ENCODE results near the gene C1orf53.

C1orf53 gene

DNA sequence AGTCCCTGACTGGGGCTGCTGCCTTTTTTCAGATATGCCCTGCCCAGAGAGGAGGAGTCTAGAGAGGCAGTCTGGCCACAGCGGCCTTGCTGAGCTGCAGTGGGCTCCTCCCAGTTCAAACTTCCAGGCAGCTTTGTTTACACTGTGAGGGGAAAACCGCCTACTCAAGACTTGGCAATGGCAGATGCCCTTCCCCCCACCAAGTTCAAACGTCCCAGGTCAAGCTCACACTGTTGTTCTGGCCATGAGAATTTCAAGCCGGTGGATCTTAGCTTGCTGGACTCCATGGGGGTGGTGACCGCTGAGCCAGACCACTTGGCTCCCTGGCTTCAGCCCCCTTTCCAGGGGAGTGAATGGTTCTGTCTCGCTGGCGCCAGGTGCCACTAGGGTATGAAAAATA lies 18.3 kb upstream of the C1orf53 start:
- Histone ChIP-seq H2AFZ (ENCODE audit: low read depth, low read length) (no peak overlapping the region), H3K79me2 (ENCODE audit: insufficient read depth, low read length) (no peaks in the 10 kb centered on the region), H3K4me1 (ENCODE audit: insufficient read depth, low read length) (no peaks in the 10 kb centered on the region), H3K4me2 (ENCODE audit: insufficient read depth, low read length) (no peak overlapping the region), H3K9ac (ENCODE audit: low read depth, low read length) (no peak overlapping the region), H3K9me3 (ENCODE audit: insufficient read depth, low read length, severe bottlenecking) (no peaks in the 10 kb centered on the region), H3K4me3 (ENCODE audit: low read depth in 1 of 2, low read length in 2 of 2) (no peak overlapping the region), H3K27me3 (ENCODE audit: insufficient read depth, low read length, poor library complexity) (no peaks in the 10 kb centered on the region), H4K20me1 (ENCODE audit: insufficient read depth, low read length) (no peaks in the 10 kb centered on the region), H3K36me3 (ENCODE audit: insufficient read depth, low read length) (no peaks in the 10 kb centered on the region), H3K27ac (ENCODE audit: low read length) (no peak overlapping the region)
- TF ChIP-seq, protein P1, sequence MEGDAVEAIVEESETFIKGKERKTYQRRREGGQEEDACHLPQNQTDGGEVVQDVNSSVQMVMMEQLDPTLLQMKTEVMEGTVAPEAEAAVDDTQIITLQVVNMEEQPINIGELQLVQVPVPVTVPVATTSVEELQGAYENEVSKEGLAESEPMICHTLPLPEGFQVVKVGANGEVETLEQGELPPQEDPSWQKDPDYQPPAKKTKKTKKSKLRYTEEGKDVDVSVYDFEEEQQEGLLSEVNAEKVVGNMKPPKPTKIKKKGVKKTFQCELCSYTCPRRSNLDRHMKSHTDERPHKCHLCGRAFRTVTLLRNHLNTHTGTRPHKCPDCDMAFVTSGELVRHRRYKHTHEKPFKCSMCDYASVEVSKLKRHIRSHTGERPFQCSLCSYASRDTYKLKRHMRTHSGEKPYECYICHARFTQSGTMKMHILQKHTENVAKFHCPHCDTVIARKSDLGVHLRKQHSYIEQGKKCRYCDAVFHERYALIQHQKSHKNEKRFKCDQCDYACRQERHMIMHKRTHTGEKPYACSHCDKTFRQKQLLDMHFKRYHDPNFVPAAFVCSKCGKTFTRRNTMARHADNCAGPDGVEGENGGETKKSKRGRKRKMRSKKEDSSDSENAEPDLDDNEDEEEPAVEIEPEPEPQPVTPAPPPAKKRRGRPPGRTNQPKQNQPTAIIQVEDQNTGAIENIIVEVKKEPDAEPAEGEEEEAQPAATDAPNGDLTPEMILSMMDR (IDR thresholded peaks at IDR 0.05; ENCODE audit: borderline replicate concordance, extremely low read depth, low read length, poor library complexity, severe bottlenecking) = no peak
- no peak for TF ChIP-seq EZH2 (IDR thresholded peaks at IDR 0.05; ENCODE audit: borderline replicate concordance, low read depth, low read length, severe bottlenecking)
- DNase-seq (no peak), ATAC-seq (ENCODE audit: insufficient read depth, low read depth) (no peak)

DNA sequence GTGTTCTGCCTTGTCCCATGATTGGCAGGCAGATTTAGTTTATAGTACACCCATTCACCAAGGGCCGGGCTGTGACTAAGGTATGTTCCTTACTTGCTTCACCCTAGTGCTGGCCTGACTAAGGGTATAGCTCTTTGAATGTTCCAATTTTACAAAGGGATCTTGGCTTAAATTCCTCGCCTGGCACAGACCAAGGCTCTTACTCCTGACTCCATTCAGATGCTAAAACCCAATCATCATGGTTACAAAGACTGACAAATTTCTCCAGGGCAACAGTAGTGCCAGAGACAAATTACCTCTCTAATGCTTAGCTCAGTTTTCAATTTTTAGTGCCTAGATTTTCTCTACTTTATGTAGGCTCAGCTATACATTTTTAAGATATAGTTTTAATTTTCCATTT lies 11.5 kb upstream of the C1orf53 start:
- ATAC-seq (ENCODE audit: insufficient read depth, low read depth) = no peak
- DNase-seq = no peak
- TF ChIP-seq, protein P1 (IDR thresholded peaks at IDR 0.05; ENCODE audit: borderline replicate concordance, extremely low read depth, low read length, poor library complexity, severe bottlenecking) = no peak
- TF ChIP-seq EZH2 (IDR thresholded peaks at IDR 0.05; ENCODE audit: borderline replicate concordance, low read depth, low read length, severe bottlenecking) = no peak
- no peaks in the 10 kb centered on the region for H3K4me1 ChIP-seq (ENCODE audit: insufficient read depth, low read length)
- no peaks in the 10 kb centered on the region for H3K9me3 ChIP-seq (ENCODE audit: insufficient read depth, low read length, severe bottlenecking)
- H3K79me2 ChIP-seq (ENCODE audit: insufficient read depth, low read length) = no peaks in the 10 kb centered on the region
- H3K27ac ChIP-seq (ENCODE audit: low read length) = no peak overlapping the region
- H3K4me3 ChIP-seq (ENCODE audit: low read depth in 1 of 2, low read length in 2 of 2) = no peak overlapping the region
- H3K36me3 ChIP-seq (ENCODE audit: insufficient read depth, low read length) = no peaks in the 10 kb centered on the region
- no peak overlapping the region for H3K9ac ChIP-seq (ENCODE audit: low read depth, low read length)
- no peaks in the 10 kb centered on the region for H4K20me1 ChIP-seq (ENCODE audit: insufficient read depth, low read length)
- no peaks in the 10 kb centered on the region for H3K27me3 ChIP-seq (ENCODE audit: insufficient read depth, low read length, poor library complexity)
- H2AFZ ChIP-seq (ENCODE audit: low read depth, low read length) = no peak overlapping the region
- H3K4me2 ChIP-seq (ENCODE audit: insufficient read depth, low read length) = no peak overlapping the region

DNA sequence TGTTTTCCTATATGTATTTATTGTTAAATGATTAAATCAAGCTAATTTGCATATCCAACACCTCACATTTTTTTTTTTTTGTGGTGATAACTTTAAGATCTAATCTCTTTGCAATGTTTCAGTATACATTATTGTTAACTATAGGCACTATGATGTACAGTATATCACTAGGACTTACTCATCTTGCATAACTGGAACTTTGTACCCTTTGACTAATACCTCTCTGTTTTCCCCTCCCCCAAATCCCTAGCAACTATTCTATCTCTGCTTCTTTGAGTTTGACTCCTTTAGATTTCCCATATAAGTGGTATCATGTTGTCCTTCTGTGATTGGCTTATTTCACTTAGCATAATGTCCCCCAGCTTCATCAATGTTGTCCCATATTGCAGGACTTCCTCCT lies 9.7 kb upstream of the C1orf53 start:
- no peak overlapping the region for H2AFZ ChIP-seq (ENCODE audit: low read depth, low read length)
- DNase-seq = no peak
- no peak for TF ChIP-seq EZH2 (IDR thresholded peaks at IDR 0.05; ENCODE audit: borderline replicate concordance, low read depth, low read length, severe bottlenecking)
- TF ChIP-seq, protein P1 (IDR thresholded peaks at IDR 0.05; ENCODE audit: borderline replicate concordance, extremely low read depth, low read length, poor library complexity, severe bottlenecking) = no peak
- H3K9ac ChIP-seq (ENCODE audit: low read depth, low read length) = no peak overlapping the region
- no peaks in the 10 kb centered on the region for H4K20me1 ChIP-seq (ENCODE audit: insufficient read depth, low read length)
- no peaks in the 10 kb centered on the region for H3K27me3 ChIP-seq (ENCODE audit: insufficient read depth, low read length, poor library complexity)
- ATAC-seq (ENCODE audit: insufficient read depth, low read depth) = no peak
- H3K36me3 ChIP-seq (ENCODE audit: insufficient read depth, low read length) = no peaks in the 10 kb centered on the region
- no peak overlapping the region for H3K27ac ChIP-seq (ENCODE audit: low read length)
- H3K4me3 ChIP-seq (ENCODE audit: low read depth in 1 of 2, low read length in 2 of 2) = no peak overlapping the region
- H3K4me1 ChIP-seq (ENCODE audit: insufficient read depth, low read length) = no peaks in the 10 kb centered on the region
- H3K9me3 ChIP-seq (ENCODE audit: insufficient read depth, low read length, severe bottlenecking) = no peaks in the 10 kb centered on the region
- no peak overlapping the region for H3K4me2 ChIP-seq (ENCODE audit: insufficient read depth, low read length)
- no peaks in the 10 kb centered on the region for H3K79me2 ChIP-seq (ENCODE audit: insufficient read depth, low read length)

DNA sequence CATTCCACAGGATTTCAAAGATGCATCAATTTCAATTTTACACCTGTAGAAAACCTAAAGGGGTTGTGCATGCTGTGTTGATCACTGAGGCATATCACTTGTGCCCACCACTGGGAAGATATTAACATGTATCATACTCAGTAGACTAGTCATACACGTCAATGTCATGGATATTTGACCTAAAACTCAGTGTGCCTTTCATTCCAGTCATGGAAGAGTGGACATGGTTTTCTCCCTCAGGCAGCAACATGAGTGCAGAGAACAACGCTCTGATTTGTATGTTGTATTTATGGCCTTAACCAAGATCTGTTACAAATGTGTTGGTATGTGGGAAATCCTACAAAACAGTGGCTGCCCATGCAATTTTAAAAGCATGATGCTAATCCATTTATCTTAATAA lies 6.1 kb upstream of the C1orf53 start:
- no peak for ATAC-seq (ENCODE audit: insufficient read depth, low read depth)
- no peak for DNase-seq
- Histone ChIP-seq H3K4me2 (ENCODE audit: insufficient read depth, low read length) (no peak overlapping the region), H3K9me3 (ENCODE audit: insufficient read depth, low read length, severe bottlenecking) (no peaks in the 10 kb centered on the region), H3K79me2 (ENCODE audit: insufficient read depth, low read length) (no peaks in the 10 kb centered on the region), H3K9ac (ENCODE audit: low read depth, low read length) (no peak overlapping the region), H3K36me3 (ENCODE audit: insufficient read depth, low read length) (no peaks in the 10 kb centered on the region), H2AFZ (ENCODE audit: low read depth, low read length) (no peak overlapping the region), H3K27me3 (ENCODE audit: insufficient read depth, low read length, poor library complexity) (no peaks in the 10 kb centered on the region), H3K4me3 (ENCODE audit: low read depth in 1 of 2, low read length in 2 of 2) (no peak overlapping the region), H3K27ac (ENCODE audit: low read length) (no peak overlapping the region), H4K20me1 (ENCODE audit: insufficient read depth, low read length) (no peaks in the 10 kb centered on the region), H3K4me1 (ENCODE audit: insufficient read depth, low read length) (peaks cover 2% of the 10 kb centered on the region; the same call in 1 of the 2 replicates)
- TF ChIP-seq, protein P1 (IDR thresholded peaks at IDR 0.05; ENCODE audit: borderline replicate concordance, extremely low read depth, low read length, poor library complexity, severe bottlenecking) = no peak

Measured in DND-41 (cell line).